GM10248 (cell line): ENCODE results near the gene MTERF4.
A peak's percentile ranks its signal among the peaks of the same experiment; 100 is the strongest.

Source experiments
- CTCF ChIA-PET: fragments of 300-600 bp; sonication (Branson Sonifier 250); formaldehyde crosslinking; extraction: SDS; loops from one replicate; lab custom pipeline; 2021; ENCODE audit warnings: antibody characterized with exemption; lab: Yijun Ruan, JAX
- POLR2A ChIA-PET: fragments of 350-650 bp; sonication (Branson Sonifier 250); formaldehyde crosslinking; extraction: SDS; loops from one replicate; lab custom pipeline; 2020; ENCODE audit warnings: antibody characterized with exemption; lab: Yijun Ruan, JAX
- DNase-seq: peaks from one replicate; pipeline ENCODE4 v3.0.0; 2012; ENCODE audit errors: extremely low spot score
- TF ChIP-seq, protein P1 (sequence below): IDR thresholded peaks from 2 replicates; pipeline ENCODE4 v1.5.1; 2012; ENCODE audit warnings: mild to moderate bottlenecking, low read depth; ENCODE audit errors: extremely low read depth, missing control alignments, control extremely low read depth

MTERF4 gene

DNA sequence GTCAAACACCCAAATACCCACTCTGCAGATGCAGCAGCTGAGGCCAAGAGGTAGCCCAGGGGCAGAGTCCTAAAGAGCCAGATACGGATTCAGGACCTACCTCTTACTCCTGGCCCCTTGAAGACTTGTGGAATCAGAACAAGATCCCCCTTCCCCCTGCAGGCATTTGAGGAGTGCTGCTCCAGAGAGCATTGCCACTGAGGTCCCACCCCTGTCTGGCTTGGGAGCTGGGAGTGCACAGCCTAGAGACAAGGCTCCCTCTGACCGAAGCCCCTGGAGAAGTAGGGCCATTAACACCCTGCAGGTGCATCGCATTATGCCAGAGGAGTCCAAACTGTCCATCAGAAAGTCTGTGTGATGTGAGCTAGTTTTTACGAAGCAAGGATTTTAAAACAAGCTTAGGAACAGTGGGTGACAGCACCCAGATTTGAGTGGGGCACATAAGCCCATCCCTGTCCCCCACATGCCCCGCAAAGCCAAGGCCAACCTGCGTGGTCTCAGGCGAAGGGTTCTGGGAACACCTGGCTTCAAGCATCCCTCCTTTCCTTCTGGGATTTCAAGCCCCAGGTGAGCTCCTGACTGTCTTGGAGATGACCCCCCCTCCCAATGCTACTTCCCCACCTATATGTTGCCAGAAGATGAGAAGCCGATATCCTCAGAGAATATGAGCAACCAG, 48.4 kb downstream of the MTERF4 start:
- TF ChIP-seq, protein P1, sequence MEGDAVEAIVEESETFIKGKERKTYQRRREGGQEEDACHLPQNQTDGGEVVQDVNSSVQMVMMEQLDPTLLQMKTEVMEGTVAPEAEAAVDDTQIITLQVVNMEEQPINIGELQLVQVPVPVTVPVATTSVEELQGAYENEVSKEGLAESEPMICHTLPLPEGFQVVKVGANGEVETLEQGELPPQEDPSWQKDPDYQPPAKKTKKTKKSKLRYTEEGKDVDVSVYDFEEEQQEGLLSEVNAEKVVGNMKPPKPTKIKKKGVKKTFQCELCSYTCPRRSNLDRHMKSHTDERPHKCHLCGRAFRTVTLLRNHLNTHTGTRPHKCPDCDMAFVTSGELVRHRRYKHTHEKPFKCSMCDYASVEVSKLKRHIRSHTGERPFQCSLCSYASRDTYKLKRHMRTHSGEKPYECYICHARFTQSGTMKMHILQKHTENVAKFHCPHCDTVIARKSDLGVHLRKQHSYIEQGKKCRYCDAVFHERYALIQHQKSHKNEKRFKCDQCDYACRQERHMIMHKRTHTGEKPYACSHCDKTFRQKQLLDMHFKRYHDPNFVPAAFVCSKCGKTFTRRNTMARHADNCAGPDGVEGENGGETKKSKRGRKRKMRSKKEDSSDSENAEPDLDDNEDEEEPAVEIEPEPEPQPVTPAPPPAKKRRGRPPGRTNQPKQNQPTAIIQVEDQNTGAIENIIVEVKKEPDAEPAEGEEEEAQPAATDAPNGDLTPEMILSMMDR: no peak
- no peak for DNase-seq
- CTCF ChIA-PET: no interaction called here
- POLR2A ChIA-PET: no interaction called here

DNA sequence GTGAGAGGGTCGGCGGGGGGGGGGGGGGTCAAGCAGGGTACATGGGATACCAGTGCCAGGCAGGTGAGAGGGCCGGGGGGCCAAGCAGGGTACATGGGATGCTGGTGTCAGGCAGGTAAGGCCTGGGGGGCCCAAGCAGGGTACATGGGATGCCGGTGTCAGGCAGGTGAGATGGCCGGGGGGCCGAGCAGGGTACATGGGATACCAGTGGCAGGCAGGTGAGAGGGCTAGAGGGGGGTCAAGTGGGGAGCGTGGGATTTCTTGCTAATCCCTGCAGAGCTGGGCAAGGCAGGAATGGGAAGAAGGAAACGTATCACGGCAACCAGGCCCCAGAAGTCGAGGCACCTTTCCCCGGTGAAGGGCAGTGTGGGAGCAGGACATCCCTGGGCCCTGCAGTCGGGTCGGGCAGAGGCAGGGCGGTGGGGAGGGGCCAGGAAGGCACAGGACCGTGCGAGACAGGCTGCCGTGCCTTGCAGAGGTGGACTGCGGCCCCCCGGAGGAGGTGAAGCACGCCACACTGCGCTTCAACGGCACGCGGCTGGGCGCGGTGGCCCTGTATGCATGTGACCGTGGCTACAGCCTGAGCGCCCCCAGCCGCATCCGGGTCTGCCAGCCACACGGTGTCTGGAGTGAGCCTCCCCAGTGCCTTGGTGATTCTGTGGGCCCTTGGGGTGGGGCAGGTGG, 49.3 kb downstream of the MTERF4 start:
- TF ChIP-seq, protein P1: no peak
- CTCF ChIA-PET: no interaction called here
- no peak for DNase-seq
- POLR2A ChIA-PET: no interaction called here

DNA sequence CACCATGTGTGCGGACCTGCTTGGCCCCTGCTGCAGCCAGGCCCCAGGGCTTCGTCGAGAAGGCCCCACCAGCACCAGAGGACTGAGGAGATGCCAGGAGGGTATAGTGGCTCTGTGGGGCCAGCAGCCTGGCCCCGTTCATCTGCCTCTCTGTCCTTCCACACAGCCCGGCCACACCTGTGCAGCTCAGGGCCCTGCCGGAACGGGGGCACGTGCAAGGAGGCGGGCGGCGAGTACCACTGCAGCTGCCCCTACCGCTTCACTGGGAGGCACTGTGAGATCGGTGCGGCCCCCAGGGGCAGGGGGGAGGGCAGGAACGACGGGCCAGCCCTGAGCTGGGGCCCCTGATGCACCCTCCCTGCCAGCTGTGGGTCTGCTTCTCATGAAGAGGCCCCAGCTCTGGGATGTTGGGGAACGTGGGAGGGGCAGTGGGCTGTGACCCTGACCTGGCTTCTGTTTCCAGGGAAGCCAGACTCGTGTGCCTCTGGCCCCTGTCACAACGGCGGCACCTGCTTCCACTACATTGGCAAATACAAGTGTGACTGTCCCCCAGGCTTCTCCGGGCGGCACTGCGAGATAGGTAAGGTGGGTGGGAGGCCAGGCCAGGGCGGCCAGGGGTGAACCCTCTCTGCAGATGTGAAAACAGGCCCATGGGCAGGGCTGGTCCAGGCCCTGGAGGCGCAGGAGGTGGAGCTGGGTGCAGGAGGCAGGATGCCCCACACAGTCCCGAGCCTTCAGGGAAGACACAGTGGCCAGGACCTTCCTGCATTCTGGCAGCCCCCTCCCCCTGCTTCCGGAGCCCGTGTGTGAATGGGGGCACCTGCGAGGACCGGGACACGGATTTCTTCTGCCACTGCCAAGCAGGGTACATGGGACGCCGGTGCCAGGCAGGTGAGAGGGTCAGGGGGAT, 50.3 kb downstream of the MTERF4 start:
- TF ChIP-seq, protein P1: no peak
- peak; percentile 11 for DNase-seq
- ChIA-PET CTCF (no interaction called here), POLR2A (no interaction called here)

DNA sequence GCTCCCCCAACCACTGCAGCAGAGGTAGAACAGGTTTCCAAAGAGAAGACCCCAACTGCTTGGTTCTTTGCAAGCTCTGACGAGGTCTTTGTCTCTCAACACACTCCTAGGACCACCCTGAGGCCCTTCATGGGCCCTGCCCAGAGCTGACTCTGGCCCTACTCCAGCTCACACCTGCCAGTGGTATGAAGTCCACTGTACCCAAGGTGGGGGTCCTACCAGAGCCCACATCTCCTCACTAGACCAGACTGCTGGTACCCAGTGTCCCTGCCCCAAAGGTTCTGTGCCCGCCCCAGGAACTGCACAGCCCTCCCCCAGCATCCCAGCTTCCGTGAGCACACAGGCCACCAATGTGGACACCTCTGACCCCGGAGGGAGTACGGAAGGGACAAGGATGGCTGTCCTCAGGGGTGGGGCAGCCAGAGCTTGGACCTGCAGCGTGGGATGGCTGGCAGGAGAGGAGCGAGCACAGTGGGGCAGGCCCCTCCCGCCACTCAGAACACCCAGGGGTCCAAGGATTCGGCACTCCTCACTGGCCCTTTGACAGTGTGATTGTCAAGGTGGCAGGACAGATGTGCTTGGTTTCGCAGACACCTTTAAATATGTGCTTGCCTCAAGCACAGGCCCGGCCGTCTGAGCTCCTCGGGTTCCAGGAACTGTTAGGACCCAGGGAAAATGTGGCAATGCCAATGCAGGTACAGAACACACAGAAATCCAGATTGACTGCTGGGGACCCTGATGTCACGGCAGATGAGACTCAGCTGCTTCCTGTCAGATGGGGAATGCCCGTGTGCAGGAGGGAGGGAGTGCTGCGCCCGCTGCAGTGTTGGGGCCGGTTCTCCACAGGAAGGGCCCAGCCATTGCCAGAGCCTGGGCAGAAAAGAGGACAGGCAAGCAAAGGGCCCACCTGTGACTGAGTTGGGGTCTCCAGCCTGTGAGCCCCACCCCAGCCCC, 51.2 kb downstream of the MTERF4 start:
- TF ChIP-seq, protein P1: no peak
- DNase-seq: peak; percentile 24
- ChIA-PET POLR2A (no interaction called here), CTCF (no interaction called here)

DNA sequence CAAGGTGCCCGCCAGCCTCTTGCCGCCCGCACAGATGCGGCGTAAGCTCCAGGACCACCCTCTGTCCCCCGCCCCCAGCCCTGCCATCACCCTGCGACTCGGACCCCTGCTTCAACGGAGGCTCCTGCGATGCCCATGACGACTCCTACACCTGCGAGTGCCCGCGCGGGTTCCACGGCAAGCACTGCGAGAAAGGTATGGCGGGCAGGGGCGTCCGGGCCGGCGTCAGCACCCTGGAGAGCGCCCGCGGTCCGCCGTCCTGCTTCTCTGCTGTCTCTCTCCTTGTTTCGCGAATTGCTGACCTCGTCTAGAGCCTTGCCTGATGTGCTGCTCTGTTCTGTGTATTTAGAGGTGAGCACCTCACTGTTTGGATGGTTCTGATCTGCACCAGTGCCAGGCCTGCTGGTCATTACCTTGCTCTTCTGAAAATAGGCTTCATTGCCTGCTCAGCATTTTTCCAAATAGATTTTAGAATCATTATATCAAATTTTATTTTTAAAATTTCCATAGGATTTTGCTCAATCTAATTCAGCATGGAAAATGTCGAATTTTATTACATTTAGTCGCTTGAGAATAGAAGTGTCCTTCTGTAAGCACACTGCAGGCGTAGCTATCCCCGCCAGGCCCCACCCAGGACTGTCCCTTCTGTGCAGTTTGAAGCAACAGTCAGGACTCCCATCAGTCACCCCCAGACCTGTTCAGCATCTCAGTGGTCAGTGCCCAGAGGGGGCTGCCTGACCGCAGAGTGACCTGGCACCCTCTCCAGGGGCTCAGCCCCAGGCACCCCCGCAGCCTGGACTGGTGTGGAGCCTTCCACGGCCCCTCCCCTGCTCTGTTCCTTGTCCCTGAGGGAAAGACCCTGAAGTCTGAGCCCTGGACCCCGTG, 52.1 kb downstream of the MTERF4 start:
- TF ChIP-seq, protein P1: no peak
- ChIA-PET CTCF (no interaction called here), POLR2A (no interaction called here)
- DNase-seq: no peak
